Measurements from ENCODE around the gene NOL6. TPM values are rescaled to one million over a fixed set of nuclear protein-coding genes. Genes with fewer than 3 reads are reported as not detected.

NOL6 gene
- total and polyA plus RNA-seq, 2 of the 13 experiments (the other 11 are each of a cell fraction or from before 2014, with no cell fraction given): 17.0 to 30.2 TPM

DNA sequence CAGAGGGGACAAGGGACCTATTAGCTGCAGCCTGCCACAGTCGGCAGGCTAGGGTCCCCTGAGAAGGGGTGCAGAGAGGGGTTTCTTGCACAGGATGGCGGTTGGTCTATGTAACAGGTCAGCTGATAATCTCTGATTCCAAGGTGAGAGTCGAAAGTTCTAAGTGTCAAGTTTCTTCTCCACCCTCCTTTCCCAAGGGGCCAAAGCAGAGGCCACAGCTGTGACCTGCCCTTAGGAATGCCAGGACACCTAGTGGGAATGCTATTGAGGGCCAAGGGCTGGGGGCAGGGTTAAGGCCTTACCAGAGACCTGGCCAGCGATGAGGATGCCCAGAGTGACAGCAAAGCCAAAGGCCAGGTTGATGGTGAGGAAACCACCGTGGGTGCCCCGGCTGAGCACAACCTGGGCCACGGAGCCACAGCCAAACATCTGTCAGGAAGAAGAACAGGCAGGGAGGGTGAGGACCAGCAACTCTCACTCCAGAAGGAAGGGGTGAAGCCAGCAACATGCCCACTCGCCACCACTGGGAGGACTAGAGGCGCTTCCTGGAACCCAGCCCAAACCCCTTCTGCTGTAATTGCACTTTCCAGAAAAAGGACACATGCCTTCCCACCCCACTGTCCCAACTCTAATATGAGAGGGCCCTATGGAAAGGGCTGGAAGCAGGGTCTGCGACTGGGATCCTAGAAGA lies 30.1 kb downstream of the NOL6 start:
- POLR2A ChIA-PET: interaction anchor here (0.7 to 2.9 kb wide), 3 partner anchors 10 to 48 kb away, joined by 3 to 10 read pairs (median 9); no protein-coding TSS in a partner anchor
- peaks cover 63% of the 10 kb centered on the region for H3K4me1 ChIP-seq (ENCODE audit: insufficient read depth, low read length)

More for the DNA sequence above, 30.1 kb downstream of the NOL6 start:
- Histone ChIP-seq H3K36me3 (replicated peaks in 1 of 2; ENCODE audit: control insufficient read depth in 1 of 2, insufficient read depth in 2 of 2, low read length in 2 of 2) (no peaks in the 10 kb centered on the region), H2AFZ (ENCODE audit: low read length) (no peak overlapping the region), H3K27me3 (ENCODE audit: control insufficient read depth in 1 of 2, insufficient read depth in 2 of 2, low read length in 2 of 2) (peaks cover 8 to 37% of the 10 kb centered on the region in 2 experiments), H3K9ac (ENCODE audit: insufficient read depth, low read depth, low read length) (no peak overlapping the region), H3K79me2 (ENCODE audit: insufficient read depth, low read length) (no peaks in the 10 kb centered on the region), H3K4me2 (ENCODE audit: low read depth, low read length) (peak overlapping the region; percentile 57), H3K9me3 (ENCODE audit: low read length) (no peaks in the 10 kb centered on the region), H3K27ac (ENCODE audit: extremely low read length, insufficient read depth, low read length) (no peak overlapping the region), H4K20me1 (ENCODE audit: insufficient read depth, low read length) (no peaks in the 10 kb centered on the region), H3K4me3 (replicated peaks in 1 of 3; ENCODE audit: insufficient read depth in 1 of 3, low read depth in 2 of 3, low read length in 3 of 3) (peak overlapping the region in 1 of 3 experiments; percentile 25; a peak in 1 of 6 replicates)
- no peak for DNase-seq (ENCODE audit: low spot score)
- in situ Hi-C loops (cut with HindIII; ENCODE audit: extremely low pct_ligation_motif_present, low pct_unique_long_range_greater_than_20kb): no loop called here
- no TSS peak for BruUV-seq (replicated peaks)
- ATAC-seq: no peak
- 24% methylated on average over 6 of the region's 10 CpGs for WGBS (ENCODE audit: low lambda C conversion rate)
- intact Hi-C loops (cut with micrococcal nuclease; ENCODE audit: unreplicated experiment): no loop called here
- TF ChIP-seq SMARCE1 (IDR thresholded peaks at IDR 0.05; ENCODE audit: borderline replicate concordance): no peak
- 0 out of 2 replicates have a peak, but pooled peaks have one; percentile 27 for TF ChIP-seq ZSCAN25 (CRISPR knock-in tag; IDR thresholded peaks at IDR 0.05)
- TF ChIP-seq ZNF501 (CRISPR knock-in tag; IDR thresholded peaks at IDR 0.05): no peak
- TF ChIP-seq HNF4G (IDR thresholded peaks at IDR 0.05; ENCODE audit: borderline replicate concordance, low read depth, low read length): peak; percentile 32; the same call in 1 of the 2 replicates
- TF ChIP-seq HNF4G (CRISPR knock-in tag; IDR thresholded peaks at IDR 0.05; ENCODE audit: borderline replicate concordance, low read depth): no peak
- TF ChIP-seq ZSCAN22 (CRISPR knock-in tag; IDR thresholded peaks at IDR 0.05): no peak
- peak; percentile 99 for TF ChIP-seq ZBTB33 (CRISPR knock-in tag; IDR thresholded peaks at IDR 0.05)
- CTCF ChIA-PET (ENCODE audit: low intra/inter-chr PET ratio, low total read pairs): no interaction called here
- FAIRE-seq: no peak

All from HepG2 (cell line).